B cell (primary cell): ENCODE measurements around the gene PDSS1. TPM values are rescaled to one million over a fixed set of nuclear protein-coding genes. Genes with fewer than 3 reads are reported as not detected.

ENCODE experiments used
- ATAC-seq: fragments of 200-7000 bp; cut with Tn5 transposase; one replicate; pipeline ENCODE4 v1.10.0; 2021; ENCODE audit warnings: low read depth, mild to moderate bottlenecking, moderate number of reproducible peaks, moderate library complexity
- CTCF ChIA-PET: fragments of 350-600 bp; sonication (Branson Sonifier 250); formaldehyde crosslinking; loops from one replicate; lab custom pipeline; 2021; ENCODE audit warnings: antibody characterized with exemption, inconsistent platforms; lab: Charles Lee
- POLR2A ChIA-PET: fragments of 350-600 bp; sonication (Branson Sonifier 250); formaldehyde crosslinking; loops from one replicate; lab custom pipeline; 2021; ENCODE audit warnings: antibody characterized with exemption; lab: Charles Lee
- DNase-seq: peaks from one replicate; pipeline ENCODE4 v3.0.0; 2013
- H2AFZ ChIP-seq: 2 replicates; pipeline ENCODE4 v1.6.1; 2012; ENCODE audit warnings: mild to moderate bottlenecking, low read depth, low read length; ENCODE audit not compliant: insufficient read depth, poor library complexity, severe bottlenecking
- H3K27ac ChIP-seq, 2 donors: 1 replicate in 1 of 2; 2 replicates in 1 of 2; pipeline ENCODE4 v1.5.1; 2012 to 2013; ENCODE audit warnings: low read length in 2 of 2, mild to moderate bottlenecking in 2 of 2, moderate library complexity in 1 of 2
- H3K27me3 ChIP-seq, 4 experiments: fragments of 200-600 bp in 1 of 4; sonication (generic) in 1 of 4; replicated peaks in 1 of 4; 1 replicate in 2 of 4; 2 replicates in 2 of 4; pipeline versions ENCODE4 v1.6.1 to v1.7.0; 2013 to 2016; ENCODE audit warnings: low read length in 3 of 4, mild to moderate bottlenecking in 2 of 4, mixed read lengths in 1 of 4, moderate library complexity in 1 of 4; ENCODE audit not compliant: insufficient read depth in 4 of 4, control insufficient read depth in 3 of 4; ENCODE audit errors: control extremely low read depth in 1 of 4
- H3K36me3 ChIP-seq, 2 experiments: replicated peaks in 1 of 2; 1 replicate in 1 of 2; 2 replicates in 1 of 2; pipeline versions ENCODE4 v1.6.1 to v1.7.1; 2013; ENCODE audit warnings: low read length in 1 of 2; ENCODE audit not compliant: insufficient read depth in 2 of 2, control insufficient read depth in 1 of 2; ENCODE audit errors: control extremely low read depth in 1 of 2, extremely low read depth in 1 of 2
- H3K4me1 ChIP-seq, 2 donors: fragments of 200-600 bp in 1 of 2; sonication (generic) in 1 of 2; 1 replicate in 1 of 2; 2 replicates in 1 of 2; pipeline versions ENCODE4 v1.5.1 to v1.6.1; 2013 to 2017; ENCODE audit warnings: low read length in 2 of 2; ENCODE audit not compliant: control insufficient read depth in 2 of 2, insufficient read depth in 2 of 2
- H3K4me2 ChIP-seq: replicated peaks from 2 replicates; pipeline ENCODE3; 2012; ENCODE audit warnings: mild to moderate bottlenecking, low read depth, low read length; ENCODE audit not compliant: poor library complexity, severe bottlenecking
- H3K4me3 ChIP-seq, 5 experiments: fragments of 200-600 bp in 1 of 5; sonication (generic) in 1 of 5; 1 replicate in 3 of 5; 2 replicates in 2 of 5; pipeline versions ENCODE4 v1.5.1 to v1.7.0; 2011 to 2016; ENCODE audit warnings: low read length in 4 of 5, mild to moderate bottlenecking in 4 of 5, low read depth in 2 of 5, control low read depth in 1 of 5, moderate library complexity in 1 of 5; ENCODE audit not compliant: insufficient read depth in 1 of 5; ENCODE audit errors: control extremely low read depth in 1 of 5, extremely low read depth in 1 of 5
- H3K79me2 ChIP-seq: fragments of 200-600 bp; sonication (generic); one replicate; pipeline ENCODE4 v1.6.0; 2016; ENCODE audit warnings: low read length; ENCODE audit not compliant: control insufficient read depth, insufficient read depth
- H3K9ac ChIP-seq: fragments of 200-600 bp; sonication (generic); 2 replicates; pipeline ENCODE4 v1.6.1; 2017; ENCODE audit warnings: mild to moderate bottlenecking, low read length, moderate library complexity
- H3K9me3 ChIP-seq, 3 donors: one replicate each; pipeline versions ENCODE4 v1.6.1 to v1.7.1; 2013; ENCODE audit warnings: low read length in 2 of 3; ENCODE audit not compliant: control insufficient read depth in 2 of 3, insufficient read depth in 1 of 3; ENCODE audit errors: control extremely low read depth in 1 of 3
- H4K20me1 ChIP-seq: 2 replicates; pipeline ENCODE4 v1.6.0; 2012; ENCODE audit warnings: mild to moderate bottlenecking, low read length; ENCODE audit not compliant: insufficient read depth, control insufficient read depth, poor library complexity, severe bottlenecking
- H3K27ac Mint-ChIP-seq: one replicate; pipeline ENCODE4 v1.8.0; 2021; ENCODE audit warnings: mixed read lengths
- H3K27me3 Mint-ChIP-seq: one replicate; pipeline ENCODE4 v1.8.0; 2021; ENCODE audit warnings: mixed read lengths
- H3K4me1 Mint-ChIP-seq: one replicate; pipeline ENCODE4 v1.8.0; 2021; ENCODE audit warnings: mixed read lengths
- H3K4me3 Mint-ChIP-seq: one replicate; pipeline ENCODE4 v1.8.0; 2021; ENCODE audit warnings: mixed read lengths
- H3K9me3 Mint-ChIP-seq: one replicate; pipeline ENCODE4 v1.8.0; 2022; ENCODE audit warnings: mixed read lengths; ENCODE audit not compliant: insufficient read depth
- EZH2 ChIP-seq: IDR thresholded peaks from 2 replicates; pipeline ENCODE4 v1.6.1; 2012; ENCODE audit warnings: borderline replicate concordance, low read depth, mild to moderate bottlenecking, moderate library complexity, low read length; ENCODE audit not compliant: insufficient read depth, poor library complexity, severe bottlenecking
- WGBS: methylation state at CpG from one replicate; pipeline ENCODE4 v1.1.5; 2013; ENCODE audit warnings: missing lambda C conversion rate; ENCODE audit not compliant: insufficient coverage; 5-methylcytosine and 5-hydroxymethylcytosine counted together
- intact Hi-C: fragments of 100-400 bp; cut with micrococcal nuclease; formaldehyde crosslinking; loops from one replicate; pipeline ENCODE4 v1.10.0; 2022
- polyA plus RNA-seq: library from polyadenylated mRNA; depleted of rRNA; stranded (reverse); fragments of >200 nt; gene quantifications from 2 replicates; pipeline ENCODE4 v1.2.3, GENCODE V29; 2012
- total RNA-seq, 2 donors: library from RNA; stranded (reverse); fragments of 120-200 nt in 1 of 2; gene quantifications; 1 replicate in 1 of 2; 2 replicates in 1 of 2; pipeline versions ENCODE4 v1.2.3 to v1.2.4, GENCODE V29; 2013 to 2022
- TF ChIP-seq, protein P1 (sequence below): fragments of 200-600 bp; IDR thresholded peaks from one replicate; pipeline ENCODE4 v1.8.0; 2022; ENCODE audit warnings: antibody characterized with exemption, mild to moderate bottlenecking

Gene PDSS1
- total and polyA plus RNA-seq, 2 donors (not counting 1 experiment from before 2014, with no cell fraction given), result 3.6 to 4.7 TPM

- Histone ChIP-seq H3K4me3 (no peak overlapping the region), H3K4me1 (peaks cover 0 to 3% of the 10 kb centered on the region in 2 donors), H4K20me1 (no peaks in the 10 kb centered on the region), H3K27ac (no peak overlapping the region), H3K4me2 (no peak overlapping the region), H3K79me2 (no peaks in the 10 kb centered on the region), H3K27me3 (no peaks in the 10 kb centered on the region), H2AFZ (no peak overlapping the region), H3K9ac (no peak overlapping the region), H3K9me3 (no peaks in the 10 kb centered on the region), H3K36me3 (peaks cover 3 to 9% of the 10 kb centered on the region in 2 experiments)
- WGBS, result 100% methylated on average over 3 of the region's 4 CpGs
- DNase-seq, result no peak
- CTCF ChIA-PET, result interaction anchor here (0.6 to 13.3 kb wide), 5 partner anchors 18 to 158 kb away, joined by 4 to 452 read pairs (median 6); partner anchors contain the start of gene ABI1
- POLR2A ChIA-PET, result interaction anchor here (0.6 kb wide), 1 partner anchor 936 kb away, joined by 10 read pairs; no protein-coding TSS in a partner anchor
- no peak overlapping the region for H3K4me3 Mint-ChIP-seq
- H3K4me1 Mint-ChIP-seq, result peaks cover 2% of the 10 kb centered on the region
- no peak for TF ChIP-seq EZH2
- TF ChIP-seq, protein P1, sequence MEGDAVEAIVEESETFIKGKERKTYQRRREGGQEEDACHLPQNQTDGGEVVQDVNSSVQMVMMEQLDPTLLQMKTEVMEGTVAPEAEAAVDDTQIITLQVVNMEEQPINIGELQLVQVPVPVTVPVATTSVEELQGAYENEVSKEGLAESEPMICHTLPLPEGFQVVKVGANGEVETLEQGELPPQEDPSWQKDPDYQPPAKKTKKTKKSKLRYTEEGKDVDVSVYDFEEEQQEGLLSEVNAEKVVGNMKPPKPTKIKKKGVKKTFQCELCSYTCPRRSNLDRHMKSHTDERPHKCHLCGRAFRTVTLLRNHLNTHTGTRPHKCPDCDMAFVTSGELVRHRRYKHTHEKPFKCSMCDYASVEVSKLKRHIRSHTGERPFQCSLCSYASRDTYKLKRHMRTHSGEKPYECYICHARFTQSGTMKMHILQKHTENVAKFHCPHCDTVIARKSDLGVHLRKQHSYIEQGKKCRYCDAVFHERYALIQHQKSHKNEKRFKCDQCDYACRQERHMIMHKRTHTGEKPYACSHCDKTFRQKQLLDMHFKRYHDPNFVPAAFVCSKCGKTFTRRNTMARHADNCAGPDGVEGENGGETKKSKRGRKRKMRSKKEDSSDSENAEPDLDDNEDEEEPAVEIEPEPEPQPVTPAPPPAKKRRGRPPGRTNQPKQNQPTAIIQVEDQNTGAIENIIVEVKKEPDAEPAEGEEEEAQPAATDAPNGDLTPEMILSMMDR, result no peak
- H3K27ac Mint-ChIP-seq, result no peak overlapping the region
- no peaks in the 10 kb centered on the region for H3K27me3 Mint-ChIP-seq
- intact Hi-C loops, result no loop called here
- ATAC-seq, result no peak
- H3K9me3 Mint-ChIP-seq, result no peaks in the 10 kb centered on the region
These were observed 25.5 kb downstream of the PDSS1 start for GRCh38 chr10:26723016-26723415.

DNA sequence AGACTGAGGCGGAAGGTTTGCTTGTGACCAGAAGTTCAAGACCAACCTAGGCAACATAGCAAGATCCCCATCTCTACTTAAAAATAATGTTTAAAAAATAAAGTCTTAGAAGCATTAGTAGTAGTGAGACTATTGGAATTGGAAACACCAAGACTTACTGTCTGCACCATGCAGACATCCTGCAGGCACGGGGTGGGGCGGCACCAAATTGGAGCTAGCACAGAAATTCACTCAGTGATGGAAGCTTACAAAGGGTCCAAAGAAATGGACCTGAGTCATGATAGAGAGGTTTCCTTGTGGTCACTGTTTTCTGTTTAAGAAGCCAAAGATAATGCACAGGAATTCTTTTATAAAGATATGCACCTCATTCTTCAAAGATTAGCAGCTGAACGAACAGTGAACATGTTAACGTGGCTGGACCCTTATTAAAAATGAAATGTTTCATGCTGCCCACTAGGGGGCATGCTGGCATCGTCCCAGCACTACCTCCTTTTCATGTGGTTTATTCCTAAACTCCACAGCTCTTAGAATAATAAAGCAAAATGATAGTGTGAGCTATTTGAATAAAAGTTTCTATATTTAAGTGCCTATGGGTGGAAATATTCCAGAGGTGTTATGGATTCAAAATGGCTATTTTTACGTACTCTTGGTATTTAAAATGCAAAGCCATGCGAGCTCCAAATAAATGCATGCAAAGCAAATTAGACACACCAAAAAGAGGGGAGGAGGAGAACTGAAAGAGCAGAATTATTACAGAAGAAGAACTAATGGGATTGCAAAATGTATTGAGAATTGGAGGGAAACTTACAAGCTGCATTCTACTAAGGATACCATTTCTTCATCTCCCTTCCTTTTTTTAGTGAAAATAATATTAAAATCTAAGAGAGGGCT lies 28.6 kb downstream of the PDSS1 start:
- Mint-ChIP-seq H3K4me1 (peaks cover 10% of the 10 kb centered on the region), H3K27me3 (no peaks in the 10 kb centered on the region), H3K4me3 (no peak overlapping the region), H3K9me3 (no peaks in the 10 kb centered on the region), H3K27ac (no peak overlapping the region)
- intact Hi-C loops, result loop anchor here (1.0 kb wide), 3 partner anchors 135 to 391 kb away; no protein-coding TSS in a partner anchor
- peak; percentile 72 for ATAC-seq
- 54% methylated on average over 4 of the region's 8 CpGs for WGBS
- no peaks in the 10 kb centered on the region for H3K9me3 ChIP-seq
- H3K4me3 ChIP-seq, result no peak overlapping the region
- H2AFZ ChIP-seq, result no peak overlapping the region
- peaks cover 0 to 15% of the 10 kb centered on the region in 2 donors for H3K4me1 ChIP-seq
- no peaks in the 10 kb centered on the region for H3K79me2 ChIP-seq
- POLR2A ChIA-PET, result no interaction called here
- no peak overlapping the region for H3K9ac ChIP-seq
- no peak overlapping the region for H3K4me2 ChIP-seq
- no peaks in the 10 kb centered on the region for H4K20me1 ChIP-seq
- no peak for TF ChIP-seq EZH2
- TF ChIP-seq, protein P1, result peak; percentile 98
- CTCF ChIA-PET, result interaction anchor here (0.5 to 13.3 kb wide), 72 partner anchors 9 to 1529 kb away, joined by 3 to 452 read pairs (median 4); partner anchors contain the start of genes ABI1, PDSS1 and YME1L1
- H3K36me3 ChIP-seq, result peaks cover 3 to 5% of the 10 kb centered on the region in 2 experiments
- peak; percentile 74 for DNase-seq
- no peaks in the 10 kb centered on the region for H3K27me3 ChIP-seq
- H3K27ac ChIP-seq, result no peak overlapping the region
